Mesenchymal stem cell (in vitro differentiated cells and primary cell): ENCODE results near the gene OTOP2.
A peak's percentile ranks its signal among the peaks of the same experiment; 100 is the strongest.
"Not testable (repeated sequence)": the region's sequence is repeated elsewhere in the genome, so short reads cannot be mapped to it uniquely, and the experiment has no call there.

Experiments
- DNase-seq: peaks from one replicate; pipeline ENCODE4 v3.0.0-alpha.2; 2013
- H2AFZ ChIP-seq: one replicate; pipeline ENCODE4 v1.6.1; 2013; ENCODE audit warnings: low read depth, mild to moderate bottlenecking, control low read depth, inconsistent platforms, low read length, moderate library complexity
- H2AK5ac ChIP-seq: 2 replicates; pipeline ENCODE4 v1.6.1; 2013; ENCODE audit warnings: low read length, moderate library complexity, mild to moderate bottlenecking, inconsistent platforms; ENCODE audit not compliant: severe bottlenecking
- H2BK120ac ChIP-seq: one replicate; pipeline ENCODE4 v1.6.1; 2013; ENCODE audit warnings: low read depth, mild to moderate bottlenecking, inconsistent platforms, low read length, moderate library complexity
- H2BK12ac ChIP-seq, 2 experiments: one replicate each; pipeline ENCODE4 v1.6.1; 2013; ENCODE audit warnings: inconsistent platforms in 2 of 2, low read length in 2 of 2, mild to moderate bottlenecking in 2 of 2, moderate library complexity in 2 of 2, control low read depth in 1 of 2
- H2BK15ac ChIP-seq: one replicate; pipeline ENCODE4 v1.6.1; 2013; ENCODE audit warnings: mild to moderate bottlenecking, low read depth, inconsistent platforms; ENCODE audit not compliant: poor library complexity, severe bottlenecking
- H2BK5ac ChIP-seq: 2 replicates; pipeline ENCODE4 v1.6.1; 2013; ENCODE audit warnings: low read depth, mild to moderate bottlenecking, low read length, control low read depth, inconsistent platforms; ENCODE audit not compliant: poor library complexity, severe bottlenecking
- H3K14ac ChIP-seq, 2 experiments: one replicate each; pipeline ENCODE4 v1.6.1; 2013; ENCODE audit warnings: inconsistent platforms in 2 of 2, low read length in 2 of 2, control low read depth in 1 of 2, mild to moderate bottlenecking in 1 of 2, moderate library complexity in 1 of 2
- H3K18ac ChIP-seq, 2 experiments: one replicate each; pipeline ENCODE4 v1.6.1; 2013; ENCODE audit warnings: inconsistent platforms in 2 of 2, low read length in 2 of 2, control low read depth in 1 of 2, low read depth in 1 of 2, mild to moderate bottlenecking in 1 of 2
- H3K23ac ChIP-seq, 2 experiments: one replicate each; pipeline ENCODE4 v1.6.1; 2013; ENCODE audit warnings: inconsistent platforms in 2 of 2, low read length in 2 of 2, mild to moderate bottlenecking in 2 of 2, moderate library complexity in 2 of 2, control low read depth in 1 of 2
- H3K27ac ChIP-seq: 2 replicates; pipeline ENCODE4 v1.5.1; 2013; ENCODE audit warnings: mild to moderate bottlenecking, moderate library complexity, low read length, control low read depth, inconsistent platforms; ENCODE audit not compliant: poor library complexity, severe bottlenecking
- H3K27me3 ChIP-seq, 2 experiments: 2 replicates each; pipeline versions ENCODE4 v1.6.1 to v1.7.0; 2013; ENCODE audit warnings: low read length in 2 of 2, mild to moderate bottlenecking in 2 of 2, moderate library complexity in 2 of 2, control low read depth in 1 of 2, inconsistent platforms in 1 of 2; ENCODE audit not compliant: control insufficient read depth in 1 of 2, insufficient read depth in 1 of 2
- H3K36me3 ChIP-seq, 2 experiments: 2 replicates each; pipeline versions ENCODE4 v1.6.1 to v1.7.0; 2013; ENCODE audit warnings: low read length in 2 of 2, control low read depth in 1 of 2, inconsistent platforms in 1 of 2, low read depth in 1 of 2, mild to moderate bottlenecking in 1 of 2; ENCODE audit not compliant: insufficient read depth in 2 of 2, control insufficient read depth in 1 of 2
- H3K4ac ChIP-seq, 2 experiments: one replicate each; pipeline ENCODE4 v1.6.1; 2013; ENCODE audit warnings: inconsistent platforms in 2 of 2, low read length in 2 of 2, mild to moderate bottlenecking in 2 of 2, moderate library complexity in 2 of 2, control low read depth in 1 of 2, low read depth in 1 of 2
- H3K4me1 ChIP-seq: 2 replicates; pipeline ENCODE4 v1.6.1; 2013; ENCODE audit warnings: low read depth, low read length, control low read depth; ENCODE audit not compliant: control insufficient read depth, insufficient read depth
- H3K4me2 ChIP-seq: 2 replicates; pipeline ENCODE4 v1.6.1; 2013; ENCODE audit warnings: low read length, mild to moderate bottlenecking, inconsistent platforms; ENCODE audit not compliant: poor library complexity, severe bottlenecking
- H3K4me3 ChIP-seq, 2 experiments: 2 replicates each; pipeline versions ENCODE4 v1.5.1 to v1.7.0; 2013; ENCODE audit warnings: low read length in 2 of 2, mild to moderate bottlenecking in 2 of 2, control low read depth in 1 of 2, low read depth in 1 of 2; ENCODE audit not compliant: insufficient read depth in 1 of 2
- H3K79me1 ChIP-seq: replicated peaks from 2 replicates; pipeline ENCODE4 v1.6.1; 2013; ENCODE audit warnings: mild to moderate bottlenecking, control low read depth, low read length, inconsistent platforms; ENCODE audit not compliant: poor library complexity, severe bottlenecking
- H3K9ac ChIP-seq: 2 replicates; pipeline ENCODE4 v1.7.0; 2013; ENCODE audit warnings: mild to moderate bottlenecking, low read length, moderate library complexity
- H3K9me3 ChIP-seq: 2 replicates; pipeline ENCODE4 v1.7.0; 2013; ENCODE audit warnings: mild to moderate bottlenecking, low read length; ENCODE audit not compliant: control insufficient read depth
- H4K8ac ChIP-seq: one replicate; pipeline ENCODE4 v1.6.1; 2013; ENCODE audit warnings: inconsistent platforms, mild to moderate bottlenecking, low read length, moderate library complexity
- H4K91ac ChIP-seq: one replicate; pipeline ENCODE4 v1.6.1; 2013; ENCODE audit warnings: mild to moderate bottlenecking, low read length, inconsistent platforms
- WGBS: methylation state at CpG from one replicate; pipeline ENCODE4 v1.1.7; 2013; ENCODE audit warnings: mixed read lengths; 5-methylcytosine and 5-hydroxymethylcytosine counted together

OTOP2 gene

DNA sequence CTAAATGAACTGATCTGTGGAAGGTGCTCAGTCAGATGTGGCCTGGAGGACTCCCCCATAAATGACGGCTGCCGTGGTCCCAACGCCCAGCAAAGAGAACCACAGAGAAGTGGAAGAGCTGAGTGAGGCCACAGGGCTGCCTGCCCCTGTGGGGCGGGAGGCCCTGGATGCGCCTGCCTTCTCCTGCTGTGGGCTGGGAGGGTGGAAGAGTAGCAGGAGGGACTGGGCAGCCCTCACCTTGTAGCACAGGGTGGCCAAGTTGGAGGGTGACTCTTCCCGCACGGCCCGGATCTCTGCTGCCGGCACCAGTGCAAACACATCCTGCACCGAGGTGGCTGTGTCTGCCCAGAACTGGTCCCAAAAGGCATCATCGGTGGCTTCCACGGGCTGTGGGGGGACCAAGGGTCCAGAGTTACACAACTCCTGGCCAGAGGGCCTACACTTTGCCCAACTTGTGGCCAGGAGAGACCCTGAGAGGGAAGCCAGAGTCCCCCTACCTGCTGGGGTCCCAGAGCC, 40.2 kb downstream of the OTOP2 start:
- 92% methylated on average over 12 of the region's 12 CpGs for WGBS

DNA sequence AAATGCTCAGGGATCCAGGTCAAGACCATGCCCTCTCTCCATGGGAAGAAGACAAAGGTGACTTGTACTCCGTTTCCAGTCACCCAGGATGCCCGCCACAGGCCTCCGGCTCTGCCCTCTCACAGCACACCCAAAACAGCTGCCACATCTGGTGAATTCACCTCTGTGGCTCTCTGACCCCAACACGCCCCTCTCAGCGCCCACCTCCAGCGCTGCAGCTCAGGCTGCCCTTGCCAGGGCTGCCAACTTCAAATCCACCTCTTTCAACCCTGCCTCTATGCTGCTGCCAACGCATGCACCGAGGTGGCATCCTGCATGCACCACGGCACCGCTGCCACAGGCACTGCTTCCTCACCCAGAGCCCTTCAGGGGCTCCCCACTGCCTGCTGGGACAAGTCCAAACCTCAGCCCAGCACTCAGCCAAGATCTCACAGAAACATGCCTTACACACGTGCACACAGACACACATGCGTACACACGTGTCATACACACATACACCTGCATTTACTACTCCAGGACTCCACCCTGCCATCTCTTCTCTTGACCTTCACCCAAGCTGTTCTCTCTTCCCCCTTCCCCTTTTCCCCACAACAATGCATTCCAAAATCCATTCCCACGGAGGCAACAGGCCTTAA, 41.0 kb downstream of the OTOP2 start:
- Histone ChIP-seq H2AFZ (no peak overlapping the region), H2BK12ac (no peak overlapping the region), H3K4me1 (peaks cover 10% of the 10 kb centered on the region), H3K79me1 (no peaks in the 10 kb centered on the region), H3K4me3 (no peak overlapping the region), H3K14ac (no peak overlapping the region), H4K8ac (no peak overlapping the region), H3K36me3 (no peaks in the 10 kb centered on the region), H3K4me2 (no peak overlapping the region), H3K27me3 (peaks cover 0 to 21% of the 10 kb centered on the region in 2 experiments), H3K27ac (no peak overlapping the region), H4K91ac (no peak overlapping the region), H3K9ac (no peak overlapping the region), H3K9me3 (no peaks in the 10 kb centered on the region), H2BK15ac (no peak overlapping the region), H3K23ac (no peak overlapping the region), H2BK5ac (no peak overlapping the region), H3K18ac (no peak overlapping the region), H2BK120ac (no peak overlapping the region), H2AK5ac (no peak overlapping the region), H3K4ac (no peak overlapping the region)
- DNase-seq = no peak
- 85% methylated on average over 14 of the region's 14 CpGs for WGBS

More for the DNA sequence above, 40.2 kb downstream of the OTOP2 start:
- no peak overlapping the region for H2BK5ac ChIP-seq
- no peak overlapping the region for H2BK15ac ChIP-seq
- H2BK12ac ChIP-seq = no peak overlapping the region
- no peaks in the 10 kb centered on the region for H3K79me1 ChIP-seq
- no peak overlapping the region for H4K91ac ChIP-seq
- no peak overlapping the region for H3K23ac ChIP-seq
- H2AK5ac ChIP-seq = no peak overlapping the region
- H3K9me3 ChIP-seq = no peaks in the 10 kb centered on the region
- H3K4me1 ChIP-seq = peaks cover 11% of the 10 kb centered on the region
- H3K4ac ChIP-seq = peak overlapping the region in 1 of 2 experiments; percentile 24
- H2BK120ac ChIP-seq = no peak overlapping the region
- no peak overlapping the region for H3K27ac ChIP-seq
- no peak overlapping the region for H2AFZ ChIP-seq
- H3K14ac ChIP-seq = no peak overlapping the region
- peak overlapping the region in 1 of 2 experiments; percentile 10 for H3K4me3 ChIP-seq
- H3K18ac ChIP-seq = no peak overlapping the region
- H4K8ac ChIP-seq = no peak overlapping the region
- no peak for DNase-seq
- no peak overlapping the region for H3K9ac ChIP-seq
- peaks cover 0 to 29% of the 10 kb centered on the region in 2 experiments for H3K27me3 ChIP-seq
- H3K36me3 ChIP-seq = no peaks in the 10 kb centered on the region
- no peak overlapping the region for H3K4me2 ChIP-seq

DNA sequence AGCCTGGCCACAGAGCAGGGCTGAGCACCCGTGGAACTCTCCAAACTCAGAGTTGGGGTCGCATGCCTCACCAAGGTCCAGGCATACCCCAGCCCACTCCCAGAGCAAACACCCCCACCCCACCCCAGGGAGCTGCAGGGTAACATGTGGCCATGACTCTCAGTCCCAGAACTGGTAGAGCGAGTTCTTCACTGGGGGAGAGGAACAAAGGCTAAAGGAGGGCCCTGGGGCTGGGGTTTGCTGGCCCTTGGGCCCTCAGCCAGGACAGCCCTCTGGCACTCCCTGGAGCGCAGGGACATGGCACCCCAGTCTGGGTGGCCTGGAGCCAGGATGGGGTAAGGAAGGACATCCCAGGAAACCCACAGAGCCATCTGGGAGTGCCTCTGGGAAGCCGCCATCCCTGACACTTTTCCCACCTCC, 44.3 kb downstream of the OTOP2 start:
- no peaks in the 10 kb centered on the region for H3K9me3 ChIP-seq
- H2BK15ac ChIP-seq = no peak overlapping the region
- H3K9ac ChIP-seq = no peak overlapping the region
- no peak for DNase-seq
- no peak overlapping the region for H2BK120ac ChIP-seq
- no peak overlapping the region for H4K8ac ChIP-seq
- no peak overlapping the region for H2AFZ ChIP-seq
- H3K14ac ChIP-seq = no peak overlapping the region
- peaks cover 19 to 39% of the 10 kb centered on the region in 2 experiments for H3K27me3 ChIP-seq
- H3K4me1 ChIP-seq = peaks cover 13% of the 10 kb centered on the region
- H3K36me3 ChIP-seq = no peaks in the 10 kb centered on the region
- H2BK12ac ChIP-seq = no peak overlapping the region
- 85% methylated on average over 4 of the region's 5 CpGs for WGBS
- no peak overlapping the region for H2BK5ac ChIP-seq
- no peaks in the 10 kb centered on the region for H3K79me1 ChIP-seq
- no peak overlapping the region for H2AK5ac ChIP-seq
- no peak overlapping the region for H3K23ac ChIP-seq
- no peak overlapping the region for H3K27ac ChIP-seq
- no peak overlapping the region for H3K4me2 ChIP-seq
- H3K4ac ChIP-seq = no peak overlapping the region
- no peak overlapping the region for H3K18ac ChIP-seq
- H4K91ac ChIP-seq = no peak overlapping the region
- no peak overlapping the region for H3K4me3 ChIP-seq

DNA sequence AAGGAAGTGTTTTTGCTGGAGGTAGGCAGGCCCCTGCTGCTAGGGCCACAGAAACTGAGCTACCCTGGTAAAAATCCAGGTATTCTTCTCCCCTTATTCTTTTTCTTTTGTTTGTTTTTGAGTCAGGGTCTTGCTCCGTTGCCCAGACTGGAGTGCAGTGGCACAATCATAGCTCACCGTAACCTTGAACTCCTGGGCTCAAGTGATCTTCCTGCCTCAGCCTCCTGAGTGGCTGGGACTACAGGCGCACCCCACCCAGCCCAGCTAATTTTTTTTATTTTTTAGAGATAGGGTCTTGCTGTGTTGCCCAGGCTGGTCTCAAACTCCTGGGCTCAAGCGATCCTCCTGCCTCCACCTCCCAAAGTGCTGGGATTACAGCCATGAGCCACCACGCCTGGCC, 45.4 kb downstream of the OTOP2 start:
- not testable (repeated sequence) for H2BK5ac ChIP-seq, H3K4me3 ChIP-seq, H3K18ac ChIP-seq, H4K8ac ChIP-seq, H3K23ac ChIP-seq, H4K91ac ChIP-seq, H2BK120ac ChIP-seq, DNase-seq, H3K9me3 ChIP-seq, H3K27ac ChIP-seq, H3K79me1 ChIP-seq, H2BK12ac ChIP-seq, H2BK15ac ChIP-seq, H3K4me2 ChIP-seq, H3K14ac ChIP-seq, H3K9ac ChIP-seq, H2AK5ac ChIP-seq, H3K4ac ChIP-seq, H3K36me3 ChIP-seq, H2AFZ ChIP-seq
- 98% methylated on average over 4 of the region's 5 CpGs for WGBS
- Histone ChIP-seq H3K27me3 (peaks cover 30 to 46% of the 10 kb centered on the region in 2 experiments), H3K4me1 (peaks cover 13% of the 10 kb centered on the region)
